ENCODE measurements around the gene SLC31A1. TPM values are rescaled to one million over a fixed set of nuclear protein-coding genes. Genes with fewer than 3 reads are reported as not detected.

Gene SLC31A1
- total and polyA plus RNA-seq, 10 donors = 3.0 to 22.7 (median 18.6) TPM

GRCh38 chr9:113278840-113279239 is 57.5 kb downstream of the SLC31A1 start:
- WGBS, 5 donors = 71 to 88% (median 81%) methylated on average over 4 of the region's 4 CpGs
- intact Hi-C loops (cut with DNase I; ENCODE audit: low total_unique reads) = loop anchor here (10.0 kb wide), 2 partner anchors 54 to 376 kb away; partner anchors contain the start of genes FKBP15 and SLC31A1

GRCh38 chr9:113281356-113281755 is 60.0 kb downstream of the SLC31A1 start:
- no peak for TF ChIP-seq CTCF (IDR thresholded peaks at IDR 0.05 in 8 of 11, conservative IDR thresholded peaks at IDR 0.05 in 3 of 11)
- TF ChIP-seq POLR2A (IDR thresholded peaks at IDR 0.05) = no peak
- TF ChIP-seq POLR2AphosphoS5 (IDR thresholded peaks at IDR 0.05) = no peak
- intact Hi-C loops (cut with DNase I; ENCODE audit: low total_unique reads) = no loop called here
- Histone ChIP-seq H3K4me3 (no peak overlapping the region), H3K4me1 (peaks cover 10 to 31% (median 20%) of the 10 kb centered on the region in 6 donors), H3K27me3 (replicated peaks in 1 of 7) (no peaks in the 10 kb centered on the region), H3K9me3 (no peaks in the 10 kb centered on the region), H3K27ac (no peak overlapping the region), H3K36me3 (peaks cover 8 to 98% (median 79%) of the 10 kb centered on the region in 6 donors)
- 96 to 99% (median 96%) methylated on average over 4 of the region's 4 CpGs for WGBS, 5 donors
- no peak for DNase-seq

More at GRCh38 chr9:113278840-113279239, 57.5 kb downstream of the SLC31A1 start:
- no peak overlapping the region for H3K4me3 ChIP-seq
- H3K9me3 ChIP-seq = no peaks in the 10 kb centered on the region
- TF ChIP-seq CTCF (IDR thresholded peaks at IDR 0.05 in 8 of 11, conservative IDR thresholded peaks at IDR 0.05 in 3 of 11) = no peak
- TF ChIP-seq POLR2AphosphoS5 (IDR thresholded peaks at IDR 0.05) = no peak
- no peak for TF ChIP-seq POLR2A (IDR thresholded peaks at IDR 0.05)
- no peak overlapping the region for H3K27ac ChIP-seq
- DNase-seq = no peak
- peaks cover 6 to 73% (median 56%) of the 10 kb centered on the region in 6 donors for H3K36me3 ChIP-seq
- H3K4me1 ChIP-seq = peaks cover 23 to 48% (median 35%) of the 10 kb centered on the region in 6 donors
- H3K27me3 ChIP-seq (replicated peaks in 1 of 7) = no peaks in the 10 kb centered on the region

- no peak for DNase-seq
- WGBS, 5 donors = 95 to 100% (median 98%) methylated on average over 2 of the region's 2 CpGs
- intact Hi-C loops (cut with DNase I; ENCODE audit: low total_unique reads) = no loop called here
- no peak overlapping the region for H3K27ac ChIP-seq
- no peak overlapping the region for H3K4me3 ChIP-seq
- TF ChIP-seq CTCF (IDR thresholded peaks at IDR 0.05 in 8 of 11, conservative IDR thresholded peaks at IDR 0.05 in 3 of 11) = no peak
- no peak for TF ChIP-seq POLR2A (IDR thresholded peaks at IDR 0.05)
- no peak for TF ChIP-seq POLR2AphosphoS5 (IDR thresholded peaks at IDR 0.05)
- no peaks in the 10 kb centered on the region for H3K4me1 ChIP-seq
- no peaks in the 10 kb centered on the region for H3K27me3 ChIP-seq (replicated peaks in 1 of 7)
- peaks cover 2 to 100% (median 92%) of the 10 kb centered on the region in 6 donors for H3K36me3 ChIP-seq
- no peaks in the 10 kb centered on the region for H3K9me3 ChIP-seq
Observed at GRCh38 chr9:113289091-113289490, 67.7 kb downstream of the SLC31A1 start.

GRCh38 chr9:113290052-113290607 is 68.8 kb downstream of the SLC31A1 start:
- H3K27ac ChIP-seq = no peak overlapping the region
- no peaks in the 10 kb centered on the region for H3K9me3 ChIP-seq
- WGBS, 5 donors = 88 to 94% (median 92%) methylated on average over 6 of the region's 6 CpGs
- no peaks in the 10 kb centered on the region for H3K27me3 ChIP-seq (replicated peaks in 1 of 7)
- H3K4me3 ChIP-seq = no peak overlapping the region
- intact Hi-C loops (cut with DNase I; ENCODE audit: low total_unique reads) = no loop called here
- TF ChIP-seq POLR2A (IDR thresholded peaks at IDR 0.05) (no peak), CTCF (IDR thresholded peaks at IDR 0.05 in 8 of 11, conservative IDR thresholded peaks at IDR 0.05 in 3 of 11) (no peak), POLR2AphosphoS5 (IDR thresholded peaks at IDR 0.05) (no peak)
- peaks cover 2 to 91% (median 81%) of the 10 kb centered on the region in 6 donors for H3K36me3 ChIP-seq
- DNase-seq = no peak
- H3K4me1 ChIP-seq = no peaks in the 10 kb centered on the region
